A673 (cell line): Measurements from ENCODE around the gene PPM1E. TPM values are rescaled to one million over a fixed set of nuclear protein-coding genes. Genes with fewer than 3 reads are reported as not detected.

ENCODE experiments used
- BruUV-seq: library from RNA; stranded (reverse); fragments of 400-500 nt; replicated peaks from 2 replicates; lab custom pipeline; 2021; lab: Mats Ljungman, UMichigan
- CTCF ChIA-PET: fragments of 300-600 bp; sonication (Branson Sonifier 250); formaldehyde crosslinking; loops from one replicate; lab custom pipeline; 2022; ENCODE audit warnings: antibody characterized with exemption; lab: Charles Lee
- POLR2A ChIA-PET: fragments of 300-600 bp; sonication (Branson Sonifier 250); formaldehyde crosslinking; loops from one replicate; lab custom pipeline; 2022; ENCODE audit warnings: antibody characterized with exemption; ENCODE audit not compliant: low non-redundant PET; lab: Charles Lee
- DNase-seq: peaks from one replicate; pipeline ENCODE4 v3.0.0-alpha.2; 2015; ENCODE audit warnings: low spot score
- H3K27ac ChIP-seq: fragments of 200-600 bp; sonication (generic); 2 replicates; pipeline ENCODE4 v1.5.1; 2016; ENCODE audit warnings: mixed run types, low read depth, mild to moderate bottlenecking, mixed read lengths, antibody characterized with exemption, low read length; ENCODE audit not compliant: poor library complexity, severe bottlenecking
- H3K27me3 ChIP-seq: fragments of 200-600 bp; sonication (generic); replicated peaks from 2 replicates; pipeline ENCODE4 v1.6.1; 2017; ENCODE audit warnings: mixed run types, low read depth, mild to moderate bottlenecking, mixed read lengths, antibody characterized with exemption, low read length; ENCODE audit not compliant: insufficient read depth, poor library complexity
- H3K36me3 ChIP-seq: fragments of 200-600 bp; sonication (generic); 2 replicates; pipeline ENCODE4 v1.6.1; 2016; ENCODE audit warnings: mixed run types, mild to moderate bottlenecking, mixed read lengths, antibody characterized with exemption, low read length; ENCODE audit not compliant: insufficient read depth, poor library complexity, severe bottlenecking
- H3K4me1 ChIP-seq: fragments of 200-600 bp; sonication (generic); 2 replicates; pipeline ENCODE4 v1.6.1; 2017; ENCODE audit warnings: mixed run types, mild to moderate bottlenecking, mixed read lengths, antibody characterized with exemption, low read length; ENCODE audit not compliant: insufficient read depth, poor library complexity, severe bottlenecking
- H3K4me3 ChIP-seq: fragments of 200-600 bp; sonication (generic); 2 replicates; pipeline ENCODE4 v1.5.1; 2016; ENCODE audit warnings: low read depth, mixed run types, mild to moderate bottlenecking, mixed read lengths, low read length; ENCODE audit not compliant: poor library complexity, severe bottlenecking
- H3K9me3 ChIP-seq: fragments of 200-600 bp; sonication (generic); 2 replicates; pipeline ENCODE4 v1.6.1; 2016; ENCODE audit warnings: mixed run types, low read depth, mild to moderate bottlenecking, mixed read lengths, antibody characterized with exemption, low read length; ENCODE audit not compliant: poor library complexity, severe bottlenecking
- CTCF ChIP-seq: fragments of 300-800, 200-600 bp; sonication (generic); conservative IDR thresholded peaks from 2 replicates; pipeline ENCODE4 v1.5.1; 2017; ENCODE audit warnings: low read depth, mild to moderate bottlenecking, antibody characterized with exemption, low read length, moderate library complexity, mixed read lengths
- EZH2 ChIP-seq: fragments of 200-600 bp; sonication (generic); IDR thresholded peaks from 2 replicates; pipeline ENCODE4 v1.6.1; 2017; ENCODE audit warnings: borderline replicate concordance, low read depth, mild to moderate bottlenecking, mixed read lengths, antibody characterized with exemption, low read length; ENCODE audit not compliant: poor library complexity, severe bottlenecking
- intact Hi-C: fragments of 100-400 bp; cut with micrococcal nuclease; formaldehyde crosslinking; loops from one replicate; pipeline ENCODE4 v1.10.0; 2022; ENCODE audit not compliant: unreplicated experiment
- total RNA-seq: library from RNA; stranded (reverse); gene quantifications from 2 replicates; pipeline ENCODE4 v1.2.3, GENCODE V29; 2021

The PPM1E gene
- total RNA-seq, 1 experiment from 2014 or later = 6.0 TPM

- peak; percentile 73 for DNase-seq
- BruUV-seq = no TSS peak
- Histone ChIP-seq H3K27me3 (no peaks in the 10 kb centered on the region), H3K27ac (no peak overlapping the region), H3K4me1 (no peaks in the 10 kb centered on the region), H3K9me3 (no peaks in the 10 kb centered on the region), H3K4me3 (no peak overlapping the region), H3K36me3 (peaks cover 11% of the 10 kb centered on the region)
- ChIA-PET POLR2A (interaction anchor here (0.6 to 0.7 kb wide), 3 partner anchors 206 to 1428 kb away, joined by 3 to 13 read pairs (median 3); no protein-coding TSS in a partner anchor), CTCF (interaction anchor here (0.5 to 1.5 kb wide), 5 partner anchors 44 to 413 kb away, joined by 3 to 15 read pairs (median 3); partner anchors contain the start of gene TRIM37)
- TF ChIP-seq CTCF = peak; percentile 89
- no peak for TF ChIP-seq EZH2
- intact Hi-C loops = loop anchor here (1.0 to 5.0 kb wide), 2 partner anchors 124 to 294 kb away; no protein-coding TSS in a partner anchor
These were observed 44.6 kb upstream of the PPM1E start for GRCh38 chr17:58710948-58711552.

GRCh38 chr17:58722274-58722673, 33.4 kb upstream of the PPM1E start:
- H3K4me1 ChIP-seq = no peaks in the 10 kb centered on the region
- no peak for DNase-seq
- intact Hi-C loops = no loop called here
- no peaks in the 10 kb centered on the region for H3K36me3 ChIP-seq
- ChIA-PET POLR2A (no interaction called here), CTCF (no interaction called here)
- H3K27me3 ChIP-seq = no peaks in the 10 kb centered on the region
- BruUV-seq = no TSS peak
- no peak overlapping the region for H3K4me3 ChIP-seq
- TF ChIP-seq CTCF (no peak), EZH2 (no peak)
- no peaks in the 10 kb centered on the region for H3K9me3 ChIP-seq
- no peak overlapping the region for H3K27ac ChIP-seq

- DNase-seq = no peak
- Histone ChIP-seq H3K27me3 (no peaks in the 10 kb centered on the region), H3K9me3 (no peaks in the 10 kb centered on the region), H3K4me3 (no peak overlapping the region), H3K36me3 (no peaks in the 10 kb centered on the region), H3K4me1 (no peaks in the 10 kb centered on the region), H3K27ac (no peak overlapping the region)
- TF ChIP-seq CTCF = no peak
- TF ChIP-seq EZH2 = no peak
- ChIA-PET CTCF (no interaction called here), POLR2A (no interaction called here)
- intact Hi-C loops = no loop called here
- no TSS peak for BruUV-seq
These were observed 33.0 kb upstream of the PPM1E start for GRCh38 chr17:58722696-58723095.
